Fibroblast of lung (primary cell): ENCODE data around the gene RTTN.

Source experiments
- CTCF ChIP-seq, 2 donors: IDR thresholded peaks in 1 of 2; conservative IDR thresholded peaks in 1 of 2; 1 replicate in 1 of 2; 2 replicates in 1 of 2; pipeline ENCODE4 v1.5.1; 2011 to 2012; ENCODE audit warnings: low read length in 2 of 2, control low read depth in 1 of 2, inconsistent platforms in 1 of 2, low read depth in 1 of 2, mild to moderate bottlenecking in 1 of 2
- EZH2 ChIP-seq: IDR thresholded peaks from 2 replicates; pipeline ENCODE4 v1.5.1; 2012; ENCODE audit warnings: low read length, control low read depth, mild to moderate bottlenecking; ENCODE audit errors: missing control alignments

- TF ChIP-seq CTCF (conservative IDR thresholded peaks at IDR 0.05 in 1 of 2, IDR thresholded peaks at IDR 0.05 in 1 of 2; ENCODE audit: low read depth in 1 of 2, low read length in 2 of 2) (no peak), EZH2 (no peak)
Observed at GRCh38 chr18:70182548-70182947, 22.9 kb downstream of the RTTN start.
